Stimulated activated CD4-positive, alpha-beta T cell treated with anti-CD3 and anti-CD28 coated beads, Interleukin-2, amount 100 ng/mL, for 24 hours (primary cell): ENCODE measurements around the gene NKAIN2.
"Not testable (repeated sequence)": the region's sequence is repeated elsewhere in the genome, so short reads cannot be mapped to it uniquely, and the experiment has no call there.

Experiments used
- DNase-seq, 2 donors: peaks; one replicate each; pipeline ENCODE4 v3.0.0-alpha.2; 2020

Gene NKAIN2

DNA sequence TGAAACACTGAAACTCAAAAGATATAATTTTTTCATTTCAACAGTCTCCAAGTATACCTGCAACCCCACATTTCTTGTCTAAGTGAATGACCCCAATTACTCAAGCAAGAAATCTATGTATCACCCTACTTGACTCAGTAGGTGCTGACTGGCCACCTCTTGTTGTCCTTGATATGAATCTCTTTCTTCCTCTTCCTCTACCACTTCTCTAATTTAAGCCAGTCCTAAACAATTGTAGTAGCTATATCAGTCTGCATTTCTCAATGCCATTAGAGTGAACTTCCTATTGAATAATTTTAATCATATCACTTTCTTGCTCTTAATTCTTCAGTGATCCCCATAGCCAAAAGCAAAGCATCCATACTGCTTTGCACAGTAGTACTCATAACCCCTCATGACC, 93.2 kb downstream of the NKAIN2 start:
- DNase-seq, result no peak

DNA sequence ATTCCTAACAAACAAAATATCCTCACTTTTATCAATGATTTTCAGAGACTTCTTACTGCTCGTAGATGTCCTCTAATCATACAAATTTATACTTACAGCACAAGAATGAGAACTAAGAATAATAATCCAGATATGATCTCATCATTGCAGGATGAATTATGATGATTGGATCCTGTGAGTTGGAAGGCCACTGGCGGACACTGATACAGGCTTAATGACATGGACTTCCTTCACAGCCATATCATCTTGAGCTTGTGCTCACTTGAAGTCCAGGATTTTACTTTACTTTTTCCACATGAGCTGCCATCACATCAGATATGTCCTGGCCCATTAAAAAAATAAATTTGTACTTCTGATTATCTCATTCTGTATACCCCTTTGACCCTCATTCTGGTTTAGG, 94.3 kb downstream of the NKAIN2 start:
- DNase-seq, result no peak

DNA sequence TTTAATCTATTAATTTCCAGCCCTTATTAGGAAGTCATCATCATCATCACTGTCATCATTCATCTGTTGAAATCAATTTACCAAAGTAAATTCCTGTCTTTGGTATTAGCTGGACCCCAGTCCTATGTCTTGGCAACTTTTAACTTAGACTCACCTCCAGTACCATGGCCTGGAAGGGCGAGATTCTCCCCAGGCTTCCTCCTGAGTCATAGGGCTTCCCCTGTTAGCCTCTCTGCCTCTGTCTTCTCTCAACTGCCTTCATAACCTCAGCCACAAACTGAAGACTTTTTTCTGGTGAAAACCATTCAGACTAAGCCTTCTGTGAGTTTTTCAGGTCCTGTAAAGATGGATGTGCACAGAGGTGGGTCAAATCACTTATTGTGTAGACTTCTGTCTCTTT, 95.0 kb downstream of the NKAIN2 start:
- DNase-seq, result no peak

DNA sequence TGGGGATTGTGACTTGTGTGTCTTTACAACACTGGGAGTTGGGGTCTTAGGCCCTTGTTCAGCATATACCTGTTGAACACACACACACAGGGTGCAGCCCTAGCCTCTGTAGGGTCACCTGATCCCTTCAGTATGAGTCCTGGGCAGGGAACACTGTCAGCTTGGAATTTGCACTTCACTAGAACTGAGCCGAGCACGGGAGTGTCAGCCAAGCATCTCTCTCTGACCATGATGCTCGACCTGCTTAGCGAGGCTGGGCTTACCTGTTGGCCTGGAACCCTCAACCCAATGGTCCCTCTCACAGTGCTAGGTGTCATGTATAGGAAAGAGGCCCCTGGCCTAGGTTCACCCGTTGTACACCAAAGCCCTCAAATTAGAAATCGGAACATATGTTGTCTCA, 96.1 kb downstream of the NKAIN2 start:
- DNase-seq, result no peak

DNA sequence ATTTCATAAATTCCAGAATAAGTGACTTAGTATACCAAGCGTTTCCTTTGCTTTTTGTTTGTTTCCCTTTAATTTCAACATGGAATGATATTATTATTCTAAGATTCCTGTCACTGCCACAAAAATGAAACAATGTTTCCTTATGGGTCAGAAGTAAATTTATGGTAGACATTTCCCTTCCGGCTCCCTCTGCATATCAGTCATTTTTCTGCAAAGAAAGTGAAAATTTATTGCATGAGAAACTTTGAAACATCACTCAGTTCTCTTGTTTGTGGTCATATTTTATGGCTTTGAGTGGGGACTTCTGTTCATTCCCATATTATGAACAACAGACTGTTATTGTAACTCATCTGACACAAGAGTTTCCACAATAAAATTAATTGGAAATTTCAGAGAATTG, 97.8 kb downstream of the NKAIN2 start:
- no peak for DNase-seq

DNA sequence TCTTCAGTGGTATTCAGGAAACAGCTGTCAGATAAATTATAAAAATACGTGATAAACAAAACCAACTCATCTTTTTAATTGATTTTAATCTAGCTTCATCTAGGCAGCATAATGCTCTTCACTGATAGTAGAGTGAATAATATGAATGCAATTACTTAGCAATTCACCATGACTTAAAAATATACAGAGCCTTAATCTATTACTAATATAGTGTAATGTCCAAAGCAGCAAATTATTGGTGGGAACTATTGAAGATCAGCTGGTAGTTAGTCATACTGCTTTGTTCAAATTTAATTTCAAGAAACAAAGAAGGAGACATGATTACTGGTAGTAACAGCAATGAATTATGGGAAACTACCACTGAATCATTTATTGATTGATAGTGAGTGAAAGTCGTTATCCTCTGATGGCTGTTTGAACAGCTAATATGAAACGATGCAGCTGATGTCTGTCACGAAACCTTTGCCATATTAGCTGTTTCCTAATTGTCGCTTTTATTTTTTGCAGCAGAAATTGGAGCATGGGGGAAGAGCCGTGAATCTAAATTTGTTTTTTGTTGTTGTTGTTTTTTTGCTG, 99.2 kb downstream of the NKAIN2 start:
- no peak for DNase-seq

DNA sequence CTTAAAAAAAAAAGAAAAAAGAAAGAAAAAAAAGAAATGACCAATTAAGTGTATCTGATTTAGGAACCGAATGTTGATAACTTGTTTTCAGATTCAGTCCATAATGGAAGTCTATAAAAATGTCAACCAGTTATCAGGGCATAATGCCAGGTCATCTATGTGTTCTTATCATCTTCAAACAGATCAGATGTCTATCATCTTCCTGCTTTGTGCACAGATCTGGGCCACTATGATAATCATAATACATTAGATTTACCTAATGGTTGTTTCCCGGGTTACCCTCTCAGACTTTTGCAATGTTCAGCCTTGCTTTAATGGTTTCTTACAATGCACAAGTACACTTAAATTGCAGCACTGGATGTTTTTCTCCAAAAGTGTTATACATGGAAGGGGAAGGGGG, 100.6 kb downstream of the NKAIN2 start:
- DNase-seq, result no peak

DNA sequence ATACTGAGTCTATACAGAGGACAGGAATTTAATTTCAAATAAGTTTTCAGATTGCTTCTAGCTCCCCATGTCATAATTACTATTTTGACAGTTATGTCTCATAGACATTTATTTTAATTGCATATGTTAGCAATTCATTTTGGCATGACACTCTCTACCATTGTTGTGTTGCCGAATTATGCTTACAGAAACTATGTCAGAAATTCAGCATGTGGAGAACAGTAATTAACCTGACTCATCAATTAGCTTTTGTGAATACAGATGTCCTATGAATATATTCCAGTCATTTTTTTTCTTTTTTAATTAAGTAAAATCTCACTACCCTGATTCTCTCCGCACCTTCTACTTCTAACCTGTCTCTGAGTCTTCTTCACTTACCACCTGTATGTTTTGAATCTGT, 105.1 kb downstream of the NKAIN2 start:
- no peak for DNase-seq

DNA sequence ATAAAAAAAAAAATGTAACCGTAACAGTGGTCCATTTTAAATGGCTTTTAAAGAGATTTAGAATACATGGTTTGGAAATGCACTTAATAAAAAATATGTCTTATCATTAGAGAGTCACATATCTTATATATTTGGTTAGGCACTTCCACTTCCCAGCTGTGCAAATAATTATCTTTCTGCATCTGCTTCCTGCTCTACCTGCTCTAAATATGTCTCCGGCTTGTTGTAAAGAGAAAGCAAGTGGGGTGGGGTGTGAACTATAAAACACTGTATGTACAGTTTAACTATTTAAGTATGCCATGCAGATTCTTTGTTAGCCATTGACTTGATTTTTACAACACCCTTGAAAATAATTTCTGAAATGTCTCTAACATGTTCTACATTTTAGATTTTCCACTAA, 106.3 kb downstream of the NKAIN2 start:
- no peak for DNase-seq

DNA sequence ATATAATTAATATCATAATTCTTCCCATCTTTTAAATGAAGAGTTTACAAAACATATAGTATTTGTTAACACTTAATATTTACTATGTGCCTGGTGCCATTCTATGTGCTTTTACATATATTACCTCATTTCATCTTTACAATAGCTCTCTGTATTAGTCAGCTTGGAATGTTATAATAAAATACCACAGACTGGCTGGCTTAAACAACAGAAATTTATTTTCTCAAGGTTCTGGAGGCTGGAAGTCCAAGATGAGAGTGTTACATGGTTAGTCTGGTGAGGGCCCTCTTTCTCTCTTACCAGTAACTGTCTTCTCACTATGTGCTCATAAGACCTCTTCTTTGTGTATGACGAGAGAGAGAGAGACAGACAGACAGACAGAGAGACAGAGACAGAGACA, 110.2 kb downstream of the NKAIN2 start:
- DNase-seq, result no peak

DNA sequence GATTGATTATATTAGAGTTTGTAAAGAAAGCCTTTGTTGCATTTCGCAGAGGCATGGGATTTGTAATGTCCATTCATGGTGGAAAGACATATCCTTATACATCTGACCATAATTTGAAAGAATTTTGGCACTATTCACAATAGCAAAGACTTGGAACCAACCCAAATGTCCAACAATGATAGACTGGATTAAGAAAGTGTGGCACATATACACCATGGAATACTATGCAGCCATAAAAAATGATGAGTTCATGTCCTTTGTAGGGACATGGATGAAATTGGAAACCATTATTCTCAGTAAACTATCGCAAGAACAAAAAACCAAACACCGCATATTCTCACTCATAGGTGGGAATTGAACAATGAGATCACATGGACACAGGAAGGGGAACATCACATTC, 119.7 kb downstream of the NKAIN2 start:
- DNase-seq, result not testable (repeated sequence)

DNA sequence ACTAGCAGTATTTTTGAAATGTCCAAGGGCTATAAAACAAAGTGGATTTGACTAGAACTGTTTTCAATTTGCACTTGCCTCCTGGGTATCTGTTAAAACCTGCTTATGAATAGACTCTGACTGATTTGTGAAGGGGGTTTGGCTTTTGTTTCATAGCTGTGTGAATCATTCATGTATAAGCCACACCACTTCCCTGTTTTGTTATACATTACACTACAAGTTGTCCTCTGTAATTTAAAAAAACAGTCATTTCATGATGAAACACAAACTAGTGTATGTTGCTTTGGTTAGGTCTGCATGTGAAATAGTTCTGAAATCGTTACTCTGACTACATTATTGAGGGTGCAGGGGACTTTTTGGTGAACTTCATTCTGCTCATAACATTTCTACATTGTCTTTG, 121.7 kb downstream of the NKAIN2 start:
- DNase-seq, result no peak

DNA sequence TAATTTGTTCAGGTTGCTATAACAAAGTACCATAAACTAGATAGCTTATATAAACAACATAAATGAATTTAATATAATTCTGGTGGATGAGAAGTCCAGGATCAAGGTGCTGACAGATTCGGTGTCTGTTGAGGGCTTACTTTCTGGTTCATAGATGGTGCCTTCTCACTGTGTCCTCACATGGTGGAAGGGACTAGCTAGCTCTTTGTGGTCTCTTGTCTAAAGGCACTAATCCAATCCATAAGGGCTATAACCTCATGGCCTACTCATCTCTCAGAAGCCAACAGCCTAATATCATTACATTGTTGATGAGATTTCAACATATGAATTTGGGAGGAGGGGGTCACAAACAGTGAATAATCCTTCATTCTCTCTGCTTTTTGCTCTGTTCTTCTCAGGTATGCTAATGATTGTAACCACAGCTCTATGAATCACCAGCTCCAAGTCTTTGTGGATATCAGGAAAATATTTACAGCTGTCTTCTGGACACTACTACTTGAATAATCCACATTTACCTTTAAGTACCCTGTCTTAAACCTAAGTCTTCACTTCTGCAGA, 122.3 kb downstream of the NKAIN2 start:
- no peak for DNase-seq

DNA sequence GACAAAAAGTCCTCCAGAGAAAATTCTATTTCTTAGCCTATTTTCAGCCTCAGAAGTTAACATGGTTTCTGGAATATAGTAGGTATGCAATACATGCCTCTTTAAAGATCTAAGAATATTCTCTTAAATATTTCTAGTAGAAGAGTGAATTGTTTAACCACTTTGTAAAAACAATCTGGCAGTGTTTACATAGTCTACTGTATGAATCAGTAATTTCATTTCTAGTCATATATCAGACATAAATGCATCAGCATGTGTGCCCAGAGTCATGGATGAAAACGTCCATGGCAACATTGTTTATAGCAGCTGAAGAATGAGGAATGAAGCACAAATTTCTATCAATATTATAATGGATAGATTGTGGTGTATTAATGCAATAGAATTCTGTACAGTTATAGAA, 124.9 kb downstream of the NKAIN2 start:
- no peak for DNase-seq

DNA sequence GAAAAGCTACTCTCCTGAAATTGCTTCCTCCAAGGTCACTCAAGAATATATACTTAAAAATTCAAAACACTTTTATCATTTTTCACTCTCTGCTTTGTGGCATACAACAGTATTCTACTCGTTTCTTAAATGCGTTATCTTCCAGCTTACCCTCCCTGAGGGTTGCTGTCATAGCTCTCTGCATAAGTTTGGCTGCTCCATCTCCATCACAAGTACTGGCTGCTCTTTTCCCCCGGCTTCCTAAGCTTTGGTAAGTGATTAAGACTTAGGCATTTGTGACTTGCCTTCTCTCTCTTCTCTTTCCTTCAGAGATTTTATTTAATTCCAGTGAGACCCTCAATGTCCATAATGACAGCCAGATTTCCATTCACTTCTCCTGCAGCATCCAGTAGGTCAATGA, 128.3 kb downstream of the NKAIN2 start:
- DNase-seq, result no peak

DNA sequence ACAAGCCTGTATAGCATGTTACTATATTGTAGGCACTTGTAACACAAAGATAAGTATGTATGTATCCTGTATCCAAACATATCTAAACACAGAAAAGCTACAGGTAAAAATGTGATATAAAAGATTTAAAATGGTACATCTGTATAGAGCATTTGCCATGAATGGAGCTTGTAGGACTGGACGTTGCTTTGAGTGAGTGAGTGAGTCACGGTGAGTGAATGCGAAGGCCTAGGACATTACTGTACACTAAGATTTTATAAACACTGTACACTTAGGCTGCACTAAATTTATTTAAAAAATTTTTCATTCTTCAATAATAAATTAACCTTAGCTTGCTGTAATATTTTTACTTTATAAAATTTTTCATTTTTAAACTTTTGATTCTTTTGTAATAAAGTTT, 136.9 kb downstream of the NKAIN2 start:
- DNase-seq, result no peak

DNA sequence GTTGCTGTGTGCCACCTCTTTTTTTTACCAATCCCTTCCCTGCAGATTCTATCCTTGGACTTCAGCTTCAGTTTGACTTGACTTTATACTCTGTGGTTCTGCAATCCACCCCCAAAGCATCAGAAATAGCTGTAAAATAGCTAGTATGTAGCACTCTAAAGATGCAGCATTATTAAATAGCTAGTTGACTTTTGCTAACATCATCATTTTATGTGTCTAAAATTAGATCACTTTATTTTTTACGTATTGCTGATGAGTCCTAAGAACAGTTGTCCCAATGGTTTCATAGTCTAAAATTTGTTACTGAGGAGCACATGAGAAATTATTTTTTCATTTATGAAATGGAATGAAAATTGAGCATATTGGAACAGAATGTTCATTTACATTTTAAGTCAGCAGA, 138.2 kb downstream of the NKAIN2 start:
- no peak for DNase-seq

DNA sequence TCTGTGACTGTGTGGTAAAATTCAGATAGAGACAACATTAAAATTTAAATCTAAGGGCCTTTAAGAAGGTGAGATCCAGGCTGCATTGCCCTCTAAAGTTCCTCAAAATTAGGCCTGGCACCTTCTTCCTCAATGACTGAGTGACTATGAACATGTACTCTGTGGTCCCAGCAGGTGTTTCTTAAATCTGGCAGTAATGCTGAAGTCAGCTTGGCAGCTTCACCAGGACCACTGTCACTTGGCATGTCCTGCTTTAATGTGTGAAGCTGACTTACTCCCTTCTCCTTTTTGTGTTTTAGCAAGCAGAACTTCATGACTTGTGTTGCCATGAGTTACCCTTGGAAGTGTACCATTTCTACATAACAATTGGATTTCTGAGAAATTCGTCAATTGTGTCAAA, 141.7 kb downstream of the NKAIN2 start:
- no peak for DNase-seq

DNA sequence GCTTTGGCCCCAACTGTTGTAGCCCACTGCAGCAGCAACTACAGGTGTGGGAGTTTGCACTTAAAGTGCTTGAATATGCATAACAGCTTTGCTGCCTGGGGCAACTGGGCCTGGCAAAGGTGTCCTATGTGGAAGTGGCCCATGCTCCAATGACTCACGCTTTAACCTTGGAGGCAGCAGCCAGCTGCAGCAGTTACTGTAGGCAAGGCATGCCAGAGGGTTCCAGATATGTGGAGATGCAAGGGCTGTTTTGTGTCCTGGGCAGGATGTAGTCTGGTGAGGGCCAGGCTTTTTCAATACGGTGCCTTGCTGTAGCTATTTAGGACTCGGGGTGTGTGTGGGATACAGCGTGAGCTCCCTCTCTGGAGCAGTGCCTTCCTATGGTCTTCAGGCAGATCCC, 150.3 kb downstream of the NKAIN2 start:
- DNase-seq, result no peak

DNA sequence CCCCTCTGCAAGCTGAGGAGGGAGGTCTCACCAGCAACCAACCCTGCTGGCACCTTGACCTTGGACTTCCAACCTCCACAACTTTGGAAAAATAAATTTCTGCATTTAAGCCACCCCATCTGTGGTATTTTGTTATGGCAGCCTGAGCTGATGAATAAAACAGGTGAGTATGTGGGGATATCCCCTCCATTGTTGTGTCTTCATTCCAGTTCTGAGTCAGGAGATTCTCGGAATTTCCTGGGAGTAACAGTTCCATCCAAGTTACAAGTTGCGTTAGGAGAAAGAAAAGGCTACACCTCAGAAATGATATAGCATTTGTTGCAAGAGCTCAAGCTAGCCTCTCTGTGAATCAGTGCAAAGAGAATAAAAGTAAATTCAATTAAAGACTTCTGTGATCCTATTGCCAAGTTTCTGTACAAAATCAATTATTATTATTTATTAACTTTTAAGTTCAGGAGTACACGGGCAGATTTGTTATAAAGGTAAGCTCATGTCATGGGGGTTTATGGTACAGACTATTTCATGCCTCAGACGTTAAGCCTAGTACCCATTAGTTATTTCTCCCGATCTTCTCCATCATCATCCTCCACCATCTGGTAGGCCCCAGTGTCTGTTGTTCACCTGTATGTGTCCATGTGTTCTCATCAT, 153.0 kb downstream of the NKAIN2 start:
- no peak for DNase-seq

DNA sequence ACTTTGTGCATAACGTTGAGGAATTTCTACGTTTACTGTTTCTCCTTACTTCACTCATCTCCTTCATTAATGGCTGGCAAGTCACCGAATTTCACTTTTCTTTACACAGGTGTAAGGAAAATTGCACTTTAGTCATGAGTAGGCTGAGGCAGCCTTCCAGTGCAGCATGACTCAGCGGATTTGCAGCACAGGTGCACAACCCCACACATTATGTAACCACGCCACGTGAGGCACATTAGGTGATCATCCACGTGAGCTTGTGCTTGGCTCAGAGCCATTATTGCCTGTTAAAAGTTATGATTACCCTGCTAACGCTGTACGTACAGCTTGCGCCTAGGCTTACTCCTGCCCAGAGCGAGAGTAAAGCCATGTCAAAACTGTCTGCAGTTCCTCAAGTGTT, 158.8 kb downstream of the NKAIN2 start:
- no peak for DNase-seq

DNA sequence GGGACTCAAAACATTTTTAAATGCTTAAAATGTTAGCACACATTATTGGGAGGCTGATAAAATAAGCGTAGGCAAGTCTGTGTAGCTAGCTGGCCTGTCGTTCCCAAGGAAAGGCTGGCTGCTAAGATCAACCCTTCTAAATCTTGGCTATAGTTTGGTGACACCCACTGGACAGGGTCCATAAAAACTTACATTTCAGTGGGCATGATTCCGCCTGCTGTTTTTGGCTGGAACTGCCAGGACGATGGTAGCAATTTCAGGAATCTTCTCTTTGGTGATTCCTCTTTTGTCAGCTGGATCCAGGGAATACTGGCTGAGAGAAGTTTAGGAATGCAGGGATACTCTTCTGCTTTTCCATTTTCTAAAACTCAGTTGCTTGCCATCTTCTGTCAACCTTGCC, 162.2 kb downstream of the NKAIN2 start:
- no peak for DNase-seq

DNA sequence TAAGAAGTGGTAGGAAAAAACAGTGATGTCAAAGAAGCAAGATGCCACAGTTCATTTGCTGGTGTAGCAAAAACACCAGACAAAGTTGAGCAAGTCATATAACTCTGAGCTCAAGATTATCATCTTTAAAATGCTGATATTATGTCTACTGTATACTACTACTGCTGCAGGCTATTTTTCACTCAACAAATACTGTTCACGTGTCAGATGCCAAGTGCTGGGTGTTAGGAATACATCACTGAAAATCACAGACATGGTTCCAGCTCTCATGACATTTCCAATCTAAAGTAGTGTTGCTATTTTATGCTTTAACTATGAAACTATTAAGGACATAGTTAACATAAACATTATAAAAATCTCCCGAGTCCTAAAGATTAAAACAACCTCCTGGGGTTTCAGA, 163.0 kb downstream of the NKAIN2 start:
- DNase-seq, result no peak

DNA sequence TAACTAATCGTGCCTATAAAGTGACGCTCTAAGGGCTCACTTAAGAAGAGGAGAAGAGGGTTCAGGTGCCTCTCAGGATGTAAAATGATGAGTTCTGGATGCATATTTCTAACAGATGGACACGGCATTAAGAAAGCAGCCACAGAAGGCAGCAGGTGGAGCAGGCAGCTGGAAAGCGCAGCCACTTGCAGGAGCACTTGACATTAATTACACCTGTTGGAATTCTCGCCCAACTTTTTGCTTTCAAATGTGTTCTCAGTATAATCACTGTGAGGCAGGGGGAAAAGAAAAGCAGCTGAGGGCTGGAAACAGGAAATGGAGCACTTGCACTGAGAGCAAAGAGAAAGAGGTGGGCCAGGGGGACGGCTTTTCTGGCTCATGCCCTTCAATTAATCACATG, 164.2 kb downstream of the NKAIN2 start:
- no peak for DNase-seq
